HG03442 (cell line): ENCODE measurements around the gene A1BG.

ENCODE experiments used
- ATAC-seq: cut with Tn5 transposase; IDR thresholded peaks from one replicate; pipeline ENCODE4 v1.9.1; 2021; ENCODE audit warnings: mild to moderate bottlenecking, moderate library complexity; ENCODE audit not compliant: unreplicated experiment

Gene A1BG

GRCh38 chr19:58305065-58305931 lies 48.0 kb downstream of the A1BG start, which contains the start of gene ERVK3-1:
Gene ERVK3-1 (plus strand): TSS chr19:58305377. CDS start chr19:58312169, 6,792 bp downstream.
- peak; percentile 92 for ATAC-seq

GRCh38 chr19:58304748-58305064 lies 48.6 kb downstream of the A1BG start:
- no peak for ATAC-seq

- no peak for ATAC-seq
These were observed 49.0 kb downstream of the A1BG start for GRCh38 chr19:58304255-58304654.

GRCh38 chr19:58300620-58301019 lies 52.7 kb downstream of the A1BG start:
- ATAC-seq: no peak

GRCh38 chr19:58296104-58296503 lies 57.2 kb downstream of the A1BG start:
- no peak for ATAC-seq
